GM21717 (cell line): Measurements from ENCODE around the gene RAD51B.

ENCODE experiments used
- ATAC-seq: cut with Tn5 transposase; IDR thresholded peaks from one replicate; pipeline ENCODE4 v1.9.1; 2021; ENCODE audit warnings: mild to moderate bottlenecking, moderate library complexity; ENCODE audit not compliant: unreplicated experiment

RAD51B gene

GRCh38 chr14:68446243-68447040 lies 626.9 kb downstream of the RAD51B start:
- no peak for ATAC-seq

DNA sequence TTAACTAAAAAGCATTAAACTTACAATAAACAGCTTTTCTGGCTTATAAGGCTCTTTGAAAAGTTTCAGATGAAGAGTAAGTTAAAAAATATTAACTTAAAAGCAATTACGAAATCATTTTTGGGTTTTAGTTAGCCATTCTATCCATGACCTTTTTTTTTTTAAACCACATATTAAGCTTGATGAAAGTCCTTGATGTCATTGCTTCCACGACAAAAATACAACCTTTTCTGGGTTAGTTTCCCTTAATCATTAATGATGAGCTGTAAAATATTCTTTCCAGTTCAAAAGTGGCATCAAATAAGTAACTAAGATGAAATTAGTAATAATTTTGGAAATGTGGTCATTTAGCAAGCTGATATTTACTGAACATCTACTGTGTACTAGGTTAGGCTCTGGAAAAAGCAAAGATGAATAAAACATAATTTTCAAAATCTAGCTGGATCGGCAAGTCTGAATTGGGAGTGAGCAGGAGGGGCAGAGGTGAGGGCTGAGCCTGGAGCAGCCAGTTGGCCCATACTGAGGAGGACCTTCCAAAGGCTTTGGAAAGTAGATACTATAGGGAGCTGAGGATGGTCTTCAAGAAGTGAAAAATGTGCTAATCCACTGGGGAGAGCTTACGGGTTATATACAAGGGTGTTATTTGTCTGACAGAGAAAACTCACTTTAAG lies 628.1 kb downstream of the RAD51B start:
- no peak for ATAC-seq

DNA sequence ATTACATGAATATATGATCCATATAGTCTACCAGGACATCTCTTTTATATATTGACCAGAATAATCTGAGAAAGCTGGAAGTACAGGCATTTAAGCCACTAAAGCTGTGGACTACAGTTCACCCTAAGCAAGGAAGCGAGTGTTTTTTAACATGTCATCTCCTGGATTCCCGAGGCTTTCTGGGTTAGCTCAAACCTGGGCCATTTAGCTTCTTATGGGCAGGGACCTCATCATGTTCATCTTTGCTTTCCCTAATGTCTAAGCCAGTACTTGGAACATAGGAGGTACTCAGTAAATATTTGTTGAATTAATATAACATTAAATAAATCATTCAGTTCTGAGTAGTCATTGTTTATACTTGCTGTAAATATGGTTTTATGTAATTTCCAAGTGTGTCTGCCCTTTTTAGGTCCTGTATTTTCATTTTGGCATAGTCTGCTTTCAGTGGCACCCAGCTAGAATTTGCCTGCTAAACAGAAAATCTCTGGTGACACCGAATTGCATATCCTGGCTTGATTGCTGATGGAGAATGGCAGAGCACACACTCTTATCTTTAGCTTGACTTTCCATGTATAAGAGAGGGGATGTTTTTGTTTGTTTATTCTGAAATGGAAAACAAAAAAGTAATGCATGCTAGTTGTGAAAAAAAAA lies 628.8 kb downstream of the RAD51B start:
- no peak for ATAC-seq

DNA sequence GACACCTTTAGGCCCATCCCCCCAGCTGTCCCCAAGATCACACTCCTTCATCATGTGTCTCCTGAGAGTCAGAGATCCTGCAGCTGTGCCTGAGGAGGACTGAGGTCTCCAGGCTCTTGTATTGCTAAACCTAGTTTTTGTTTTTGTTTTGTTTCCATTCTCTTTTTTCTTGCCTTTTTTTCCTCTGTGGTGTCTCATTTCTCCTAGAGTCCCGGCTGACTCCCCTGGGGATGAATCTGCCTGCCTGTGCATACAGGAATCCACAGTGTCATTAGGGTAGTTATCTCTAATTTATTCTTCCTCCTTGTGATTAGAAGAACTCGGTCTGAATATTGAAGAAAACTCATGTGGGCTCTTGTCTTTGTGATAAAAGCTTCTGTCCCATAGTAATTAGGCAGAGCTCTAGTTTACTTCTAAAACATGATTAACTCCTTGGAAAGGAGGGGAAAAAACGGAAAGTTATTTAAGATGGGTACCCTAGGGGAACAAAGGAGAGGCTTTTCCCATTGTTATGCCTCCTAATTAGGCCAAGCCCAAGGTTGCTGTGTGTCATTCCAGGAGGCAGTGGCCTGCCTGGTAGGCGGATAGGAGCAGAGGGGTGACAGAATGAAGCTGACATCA lies 630.1 kb downstream of the RAD51B start:
- no peak for ATAC-seq

GRCh38 chr14:68450391-68451120 lies 631.0 kb downstream of the RAD51B start:
- ATAC-seq = no peak

DNA sequence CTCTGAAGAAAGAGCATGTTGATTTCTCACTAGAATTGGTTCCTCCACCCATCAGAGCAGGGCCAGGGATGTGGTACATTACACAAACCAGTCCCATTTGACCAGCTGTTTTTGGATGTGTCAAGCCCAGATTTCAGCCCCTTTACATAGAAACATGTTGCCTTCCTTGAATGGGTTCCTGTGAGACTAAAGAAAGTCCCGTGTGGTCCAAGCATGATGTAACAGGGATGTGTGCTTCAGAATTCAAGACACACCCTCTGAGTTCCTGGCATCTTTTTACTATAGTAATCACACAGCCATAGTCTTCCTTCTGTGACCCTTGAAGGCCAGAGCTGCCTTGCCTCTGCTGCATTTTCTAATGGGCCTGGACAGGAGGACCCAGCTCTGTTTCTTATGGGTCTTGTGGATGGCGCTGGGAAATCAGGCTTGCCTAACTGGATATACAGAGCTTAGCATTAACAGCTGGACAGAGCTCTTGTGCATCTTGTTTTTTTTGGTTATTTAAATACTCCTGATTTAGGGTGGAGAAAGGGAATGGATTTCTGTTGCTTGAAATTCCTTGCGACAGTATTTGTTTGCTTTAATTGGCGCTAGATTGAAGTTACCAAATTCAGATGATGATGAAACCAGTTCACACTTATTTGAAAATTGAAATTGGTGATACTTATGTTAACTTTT lies 632.3 kb downstream of the RAD51B start:
- ATAC-seq = no peak

- ATAC-seq = no peak
Measured at GRCh38 chr14:68458253-68458652, 638.7 kb downstream of the RAD51B start.

DNA sequence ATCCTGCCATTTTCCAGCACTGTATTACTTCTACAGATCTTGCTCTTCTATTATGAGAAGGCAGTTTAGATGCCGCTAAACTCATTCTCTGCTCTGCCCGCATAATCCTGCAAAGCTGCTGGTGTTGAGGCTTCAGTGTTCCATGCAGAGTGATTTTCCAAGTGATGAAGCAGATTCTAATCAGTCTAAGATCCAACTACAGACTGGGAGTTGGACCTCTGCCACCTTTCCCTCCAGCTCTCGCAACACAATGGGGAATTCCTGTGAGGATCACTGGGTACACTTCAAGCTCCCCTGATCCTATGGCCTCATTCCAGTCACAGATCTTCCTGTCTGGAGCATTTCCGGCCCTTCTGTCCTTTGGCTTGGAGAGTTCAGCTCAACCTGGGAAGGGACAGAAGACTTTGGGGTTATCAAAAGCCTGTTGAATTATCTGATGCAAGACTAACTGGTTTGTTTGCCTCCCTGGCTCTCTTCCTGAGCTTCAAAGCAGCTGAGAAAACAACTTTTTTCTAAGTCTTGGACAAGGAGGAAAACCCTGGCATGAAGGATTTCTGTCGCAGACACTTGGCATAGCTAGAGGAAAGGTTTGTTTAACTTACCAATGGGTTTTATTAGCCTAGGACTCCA lies 639.4 kb downstream of the RAD51B start:
- no peak for ATAC-seq

GRCh38 chr14:68459480-68460136 lies 640.0 kb downstream of the RAD51B start:
- no peak for ATAC-seq

- no peak for ATAC-seq
Measured at GRCh38 chr14:68460541-68460940, 641.0 kb downstream of the RAD51B start.

- no peak for ATAC-seq
Measured at GRCh38 chr14:68461086-68461485, 641.5 kb downstream of the RAD51B start.

- ATAC-seq = no peak
Measured at GRCh38 chr14:68462683-68463082, 643.1 kb downstream of the RAD51B start.

DNA sequence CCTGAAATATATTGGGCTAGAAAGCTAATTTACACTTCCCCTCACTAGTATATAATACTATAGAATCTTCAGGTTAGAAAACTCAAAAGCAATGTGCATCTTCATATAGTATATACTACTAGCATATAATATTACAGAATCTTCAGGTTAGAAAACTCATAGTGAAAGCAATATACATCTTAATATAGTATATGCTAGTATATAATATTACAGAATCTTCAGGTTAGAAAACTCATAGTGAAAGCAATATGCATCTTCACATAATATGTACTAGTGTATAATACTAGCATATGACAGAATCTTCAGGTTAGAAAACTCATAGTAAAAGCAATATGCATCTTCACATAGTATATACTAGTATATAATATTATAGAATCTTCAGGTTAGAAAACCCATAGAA lies 643.7 kb downstream of the RAD51B start:
- no peak for ATAC-seq

DNA sequence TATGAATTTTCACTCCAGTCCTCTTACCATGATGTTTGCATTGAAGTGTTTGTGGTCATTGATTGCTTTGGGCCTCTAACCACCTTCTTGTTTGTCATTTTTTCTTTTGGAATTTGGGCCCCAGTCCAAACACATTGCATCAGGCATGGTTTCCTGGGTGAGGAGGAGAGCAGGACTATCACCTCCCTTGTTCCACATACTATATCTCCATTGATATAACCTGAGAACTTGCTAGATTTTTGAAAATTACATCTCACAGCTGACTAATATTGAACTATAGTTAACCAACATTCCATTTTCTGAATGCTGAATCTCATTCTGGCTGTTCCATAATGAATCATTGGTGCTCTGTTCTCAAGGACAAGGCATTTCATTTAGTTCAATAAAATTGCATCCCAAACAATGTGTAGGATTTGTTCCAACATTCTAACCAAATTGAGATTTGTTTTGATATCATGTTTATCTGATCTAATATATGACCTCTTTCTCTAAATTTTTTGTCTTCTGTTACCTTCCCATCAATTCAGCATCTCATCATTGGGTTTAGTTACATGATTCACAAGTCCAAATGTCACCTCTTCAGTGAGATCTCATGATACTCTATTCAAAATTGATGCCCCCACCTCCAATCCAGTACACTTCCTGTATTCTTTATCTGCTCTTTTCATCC lies 644.3 kb downstream of the RAD51B start:
- ATAC-seq = no peak

- no peak for ATAC-seq
Measured at GRCh38 chr14:68464711-68465110, 645.1 kb downstream of the RAD51B start.

- no peak for ATAC-seq
Measured at GRCh38 chr14:68466491-68466977, 647.0 kb downstream of the RAD51B start.

DNA sequence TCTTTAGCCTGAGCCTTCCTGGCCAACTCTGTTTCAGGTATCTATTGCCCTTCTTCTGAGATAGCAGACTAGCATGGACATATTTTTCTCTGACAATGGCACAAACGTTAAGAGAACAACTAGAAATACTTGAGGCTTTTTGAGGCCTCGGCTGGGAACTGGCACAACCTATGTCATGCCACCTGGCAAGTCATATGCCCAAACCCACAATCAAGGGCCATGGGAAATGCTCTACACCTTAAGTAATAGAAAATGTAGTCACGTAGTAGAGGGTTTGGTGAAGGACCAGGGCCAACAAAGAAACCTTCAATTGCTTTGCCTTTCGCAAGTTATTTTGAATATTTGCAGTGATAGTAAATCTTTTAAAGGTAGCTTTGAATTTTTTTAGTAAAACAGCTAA lies 647.8 kb downstream of the RAD51B start:
- no peak for ATAC-seq

GRCh38 chr14:68468437-68469207 lies 649.0 kb downstream of the RAD51B start:
- no peak for ATAC-seq
